NCI-H146 treated with DMSO at 0.1 percent for 48 hours (cell line): ENCODE measurements around the gene PURA.

Experiments used
- DNase-seq: peaks from one replicate; lab custom pipeline; 2025; ENCODE audit not compliant: unreplicated experiment; lab: John Stamatoyannopoulos, UW

Gene PURA

DNA sequence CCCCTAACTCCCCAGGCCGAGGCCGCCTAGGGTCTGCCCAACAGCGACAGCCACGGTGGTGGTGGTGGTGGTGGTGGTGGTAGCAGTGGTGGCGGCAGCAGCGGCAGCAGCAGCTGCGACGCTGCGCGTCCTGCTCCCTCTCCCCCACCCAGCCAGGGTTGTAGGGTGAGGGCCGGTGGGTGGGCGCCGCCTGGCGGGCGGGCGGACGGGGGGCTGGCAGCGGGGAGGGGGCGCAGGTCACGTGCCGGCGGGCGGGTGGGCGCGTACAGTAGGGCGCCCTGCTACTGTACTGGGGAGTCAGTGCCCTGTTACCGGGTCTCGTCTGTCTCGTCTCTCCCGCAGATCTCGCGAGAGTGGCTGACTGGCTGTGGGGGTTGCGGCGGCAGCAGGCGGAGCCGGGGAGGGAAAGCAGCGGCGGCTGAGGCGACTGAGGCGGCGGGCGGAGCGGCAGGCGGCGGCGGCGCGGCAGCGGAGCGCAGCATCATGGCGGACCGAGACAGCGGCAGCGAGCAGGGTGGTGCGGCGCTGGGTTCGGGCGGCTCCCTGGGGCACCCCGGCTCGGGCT is at the start of gene PURA:
PURA (plus strand) TSS at position 411 of the 565 bp plus-strand sequence; CDS start at position 484, 73 bp downstream.
- peak; percentile 72 for DNase-seq

- DNase-seq: no peak
Measured at GRCh38 chr5:140072812-140073211, 41.1 kb upstream of the PURA start.

DNA sequence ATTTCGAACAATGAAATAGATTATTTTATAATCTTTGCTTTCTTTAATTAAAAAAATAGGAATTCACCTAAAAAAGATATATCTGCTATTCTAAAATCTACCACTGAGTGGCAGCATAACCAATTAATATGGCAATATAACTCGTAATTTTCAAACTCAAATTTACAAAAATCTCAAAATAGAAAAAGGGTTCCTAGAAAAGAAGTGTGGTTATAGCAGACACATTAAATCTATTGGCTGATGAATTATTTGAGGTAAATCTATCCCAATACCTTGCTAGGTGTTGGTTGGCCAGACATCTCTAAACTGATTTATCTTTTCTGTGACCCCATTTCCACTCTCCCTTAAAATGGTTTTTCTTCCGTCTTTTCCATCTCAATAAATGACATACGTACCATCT is 40.6 kb upstream of the PURA start:
- DNase-seq: no peak

GRCh38 chr5:140075371-140075770 is 38.5 kb upstream of the PURA start:
- no peak for DNase-seq

GRCh38 chr5:140076142-140076541 is 37.8 kb upstream of the PURA start:
- no peak for DNase-seq

GRCh38 chr5:140076788-140077187 is 37.1 kb upstream of the PURA start:
- DNase-seq: no peak

- no peak for DNase-seq
Measured at GRCh38 chr5:140083120-140083519, 30.8 kb upstream of the PURA start.

DNA sequence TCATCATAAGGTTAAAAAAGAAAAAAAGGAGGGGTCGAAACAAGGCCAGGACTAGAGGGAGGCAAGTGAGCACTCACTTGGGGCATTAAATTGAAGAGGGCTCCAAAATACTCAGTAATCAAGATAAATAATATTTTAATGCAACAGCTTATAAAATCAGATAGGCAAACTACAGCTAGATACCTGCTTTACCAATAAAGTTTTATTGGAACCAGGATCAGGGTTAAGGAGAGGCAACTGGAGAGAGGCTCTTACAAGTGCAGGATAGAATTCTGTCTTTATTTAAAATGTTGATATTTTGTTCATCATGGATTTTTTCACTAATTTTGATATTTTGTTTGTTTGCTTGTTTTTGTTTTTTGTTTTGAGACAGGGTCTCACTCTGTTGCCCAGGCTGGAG is 30.3 kb upstream of the PURA start:
- no peak for DNase-seq

DNA sequence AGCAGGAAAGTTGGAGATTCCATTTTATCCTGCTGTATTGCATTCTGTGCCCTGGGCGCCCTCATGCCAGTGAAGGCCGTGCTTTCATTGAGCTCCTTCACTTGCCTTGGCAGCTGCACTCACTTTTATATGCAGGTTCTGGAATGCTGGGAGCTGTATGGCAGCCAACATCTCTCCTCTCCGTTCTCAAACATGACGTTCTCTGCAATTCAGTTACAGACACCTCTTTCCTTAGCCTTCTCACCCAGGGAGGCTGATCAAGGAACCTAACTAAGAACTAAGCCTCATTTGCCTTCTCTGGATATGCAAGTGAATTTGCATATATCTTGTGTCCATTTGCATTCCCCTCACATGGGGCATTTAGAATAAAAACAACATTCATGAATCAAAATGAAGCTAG is 29.4 kb upstream of the PURA start:
- DNase-seq: no peak

DNA sequence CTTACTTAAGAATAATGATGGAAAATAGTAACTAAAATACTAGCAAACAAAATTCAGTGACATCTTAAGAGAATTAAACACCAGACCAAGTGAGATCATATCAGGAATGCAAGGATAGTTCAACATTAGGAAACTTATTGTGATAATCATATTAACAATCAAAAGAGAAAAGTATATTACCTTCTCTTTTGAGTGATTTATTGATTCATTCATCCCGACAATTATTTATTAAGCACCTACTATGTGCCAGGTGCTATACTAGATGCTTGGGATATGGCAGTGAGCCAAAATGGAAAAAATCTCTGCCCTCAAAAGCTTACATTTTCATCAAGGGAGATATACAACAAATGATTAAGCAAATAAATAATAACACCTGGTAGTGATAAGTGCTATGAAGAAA is 23.7 kb upstream of the PURA start:
- DNase-seq: no peak

GRCh38 chr5:140093179-140093578 is 20.7 kb upstream of the PURA start:
- DNase-seq: no peak

- DNase-seq: no peak
Measured at GRCh38 chr5:140093866-140094265, 20.0 kb upstream of the PURA start.

- DNase-seq: no peak
Measured at GRCh38 chr5:140094889-140095288, 19.0 kb upstream of the PURA start.

DNA sequence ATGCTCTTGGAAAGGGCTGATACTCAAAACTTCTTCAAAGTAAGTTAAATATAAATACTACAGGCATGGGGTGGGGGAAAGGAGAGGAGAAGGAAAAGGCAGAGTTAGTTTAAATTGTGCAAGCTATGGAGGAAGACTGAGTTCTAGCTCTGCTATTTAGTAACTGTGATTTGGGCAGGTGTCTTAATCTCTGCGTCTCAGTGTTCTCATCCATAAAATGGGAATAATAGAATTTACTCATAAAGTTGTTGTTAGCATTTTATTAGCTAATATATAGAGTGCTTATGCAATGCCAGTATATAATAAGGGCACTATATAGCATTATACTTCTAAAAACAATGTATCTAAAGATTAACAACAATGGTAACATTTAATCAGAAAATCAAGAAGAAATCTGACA is 12.7 kb upstream of the PURA start:
- no peak for DNase-seq

GRCh38 chr5:140103154-140103553 is 10.8 kb upstream of the PURA start:
- no peak for DNase-seq

DNA sequence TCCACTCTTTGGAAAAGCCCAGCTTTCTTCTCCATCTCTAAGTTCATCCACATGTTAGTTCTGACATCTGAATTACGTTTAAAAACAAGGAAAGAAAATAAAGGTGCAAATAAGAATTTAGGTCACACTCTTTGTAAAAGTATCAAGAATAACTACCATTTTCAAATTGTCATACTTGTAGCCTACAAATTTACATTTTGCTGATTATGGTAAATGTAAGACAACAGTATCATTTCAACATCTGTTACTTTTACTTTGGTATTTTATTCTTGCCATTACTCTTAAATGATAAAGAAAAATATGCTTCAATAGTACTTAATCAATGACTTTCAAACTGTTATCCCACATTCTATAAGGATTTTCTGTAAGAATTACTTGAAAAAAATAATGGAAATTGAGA is 9.8 kb upstream of the PURA start:
- DNase-seq: no peak

- no peak for DNase-seq
Measured at GRCh38 chr5:140106101-140106500, 7.8 kb upstream of the PURA start.

DNA sequence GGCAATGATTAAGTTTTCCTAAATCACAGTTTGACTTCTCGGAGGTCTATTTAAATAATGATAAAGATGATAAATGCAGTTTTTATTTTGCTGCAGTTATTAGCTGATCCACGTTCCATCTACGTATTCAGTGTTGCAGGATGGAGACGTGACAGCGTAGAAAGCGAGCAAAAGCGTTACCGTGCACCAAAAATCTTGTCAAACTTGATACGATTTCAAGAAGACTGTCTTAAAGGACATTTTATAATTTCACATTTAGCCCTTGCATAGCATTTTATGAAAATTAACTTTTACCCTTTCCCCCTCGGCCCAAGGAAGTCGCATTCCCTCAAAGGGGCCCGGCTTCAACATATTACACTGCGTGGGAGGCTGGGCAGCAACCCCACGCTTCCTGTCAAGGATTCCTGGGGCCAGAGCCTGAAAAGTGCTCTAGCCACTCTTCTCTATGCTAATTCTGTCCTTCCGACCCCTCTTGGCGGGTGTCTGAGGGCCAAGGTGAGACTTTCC is 7.1 kb upstream of the PURA start:
- DNase-seq: no peak

- DNase-seq: peak; percentile 69
Measured at GRCh38 chr5:140107312-140108092, 6.4 kb upstream of the PURA start.

DNA sequence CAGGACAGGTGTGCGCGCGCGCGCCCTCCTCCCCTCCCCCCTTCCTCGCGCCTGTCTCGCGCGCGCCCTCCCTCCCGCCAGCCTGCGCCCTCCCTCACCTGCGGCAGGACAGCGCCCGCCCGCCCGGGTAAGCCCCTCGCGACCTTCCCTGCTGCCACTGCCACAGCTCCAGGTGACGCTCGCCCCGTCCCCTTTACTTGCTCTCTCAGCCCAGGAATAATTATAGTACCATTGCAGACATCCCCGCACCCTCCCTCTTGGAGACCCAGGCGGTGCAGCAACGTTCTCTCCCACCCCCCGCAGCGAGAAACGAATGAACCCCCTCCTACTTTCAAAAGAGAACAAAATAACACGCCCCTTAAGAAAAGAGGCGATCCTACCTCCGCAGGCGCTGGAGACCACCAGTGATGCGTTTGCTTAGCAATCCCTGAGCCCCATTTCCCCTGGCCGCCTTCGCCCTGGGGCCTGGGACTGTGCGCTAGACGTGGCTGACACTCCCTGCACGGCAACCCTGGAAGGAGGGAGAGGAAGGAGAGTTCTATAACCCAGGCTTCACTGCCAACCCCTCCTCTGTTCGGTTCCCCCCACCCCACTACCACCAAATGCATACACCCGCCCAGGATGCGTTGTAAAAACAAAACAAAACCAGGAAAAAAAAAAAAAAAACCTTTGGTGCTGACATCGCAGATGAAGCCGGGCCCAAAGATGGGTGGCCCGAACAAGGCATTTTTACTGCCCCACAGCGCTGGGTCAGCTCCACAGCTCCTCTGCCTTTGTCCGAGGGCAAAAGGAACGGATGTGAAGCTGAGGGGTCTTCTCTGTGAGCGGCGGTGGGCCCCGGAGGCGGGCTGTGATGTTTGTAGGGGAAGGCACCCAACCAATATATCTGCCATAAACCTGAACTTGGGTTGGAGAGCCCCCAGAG is 5.6 kb upstream of the PURA start:
- peak; percentile 42 for DNase-seq

DNA sequence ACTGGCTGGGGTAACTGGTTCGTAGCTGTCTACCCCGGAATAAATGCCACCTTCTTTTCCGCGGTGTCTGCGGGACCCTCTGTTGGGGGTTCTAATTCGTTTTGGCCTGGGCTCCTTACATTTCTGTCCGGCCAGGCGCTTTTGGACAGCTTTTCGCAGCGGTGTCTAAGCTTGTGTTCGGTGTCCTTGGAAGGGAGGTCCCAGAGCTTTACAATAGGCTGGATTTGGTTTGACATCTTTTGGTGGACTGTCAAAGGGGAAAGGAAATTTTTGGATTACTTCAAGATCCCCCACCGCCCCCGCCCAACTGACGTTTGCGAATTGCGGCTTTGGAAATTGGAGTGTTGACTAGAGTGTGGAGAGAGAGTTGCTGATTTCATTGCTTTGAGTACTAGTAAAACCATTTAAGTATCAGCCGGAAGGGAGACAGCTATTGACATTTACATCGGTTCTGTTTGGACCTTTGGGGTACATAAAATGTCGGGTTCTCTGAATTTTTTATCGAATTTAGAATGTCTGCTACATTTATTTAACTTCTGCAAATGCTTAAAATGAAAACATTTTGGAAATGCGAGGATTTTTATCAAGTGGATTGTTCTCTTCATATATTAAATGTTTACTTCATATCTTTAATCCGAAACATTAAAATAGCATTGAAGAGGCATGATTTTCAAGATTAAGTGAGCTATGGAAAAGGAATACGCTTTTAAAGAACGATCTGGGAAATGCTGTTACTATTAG is 4.7 kb upstream of the PURA start:
- DNase-seq: no peak
